ENCODE measurements around the gene TRIM47.

The TRIM47 gene

GRCh38 chr17:75825748-75826370, 52.5 kb downstream of the TRIM47 start:
- Histone ChIP-seq H3K27ac (ENCODE audit: low read depth, low read length) (no peak overlapping the region), H3K4me1 (ENCODE audit: control insufficient read depth, insufficient read depth, low read length, unreplicated experiment) (peaks cover 4% of the 10 kb centered on the region), H2AFZ (ENCODE audit: low read length, unreplicated experiment) (no peak overlapping the region), H3K4me3 (ENCODE audit: low read depth, low read length) (no peak overlapping the region), H3K36me3 (ENCODE audit: insufficient read depth, low read length) (no peaks in the 10 kb centered on the region; the same call in 1 of the 2 replicates), H3K27me3 (ENCODE audit: insufficient read depth, low read length) (no peaks in the 10 kb centered on the region), H3K79me2 (ENCODE audit: control insufficient read depth, insufficient read depth, low read length, unreplicated experiment) (no peaks in the 10 kb centered on the region)

- Histone ChIP-seq H3K27me3 (ENCODE audit: insufficient read depth, low read length) (no peaks in the 10 kb centered on the region), H2AFZ (ENCODE audit: low read length, unreplicated experiment) (no peak overlapping the region), H3K27ac (ENCODE audit: low read depth, low read length) (no peak overlapping the region), H3K79me2 (ENCODE audit: control insufficient read depth, insufficient read depth, low read length, unreplicated experiment) (no peaks in the 10 kb centered on the region), H3K36me3 (ENCODE audit: insufficient read depth, low read length) (peaks cover 2% of the 10 kb centered on the region; the same call in 1 of the 2 replicates), H3K4me3 (ENCODE audit: low read depth, low read length) (no peak overlapping the region), H3K4me1 (ENCODE audit: control insufficient read depth, insufficient read depth, low read length, unreplicated experiment) (peaks cover 4% of the 10 kb centered on the region)
These were observed 53.2 kb downstream of the TRIM47 start for GRCh38 chr17:75825149-75825552.

- Histone ChIP-seq H3K27me3 (ENCODE audit: insufficient read depth, low read length) (no peaks in the 10 kb centered on the region), H2AFZ (ENCODE audit: low read length, unreplicated experiment) (no peak overlapping the region), H3K36me3 (ENCODE audit: insufficient read depth, low read length) (peaks cover 6% of the 10 kb centered on the region; the same call in 1 of the 2 replicates), H3K4me1 (ENCODE audit: control insufficient read depth, insufficient read depth, low read length, unreplicated experiment) (peaks cover 4% of the 10 kb centered on the region), H3K79me2 (ENCODE audit: control insufficient read depth, insufficient read depth, low read length, unreplicated experiment) (no peaks in the 10 kb centered on the region), H3K4me3 (ENCODE audit: low read depth, low read length) (no peak overlapping the region), H3K27ac (ENCODE audit: low read depth, low read length) (no peak overlapping the region)
These were observed 53.7 kb downstream of the TRIM47 start for GRCh38 chr17:75824666-75825065.

All from ACC112 (cell line).